Epithelial cell of prostate (primary cell): Measurements from ENCODE around the gene LRIF1.

Source experiments
- DNase-seq: peaks from one replicate; pipeline ENCODE4 v3.0.0-alpha.2; 2011; ENCODE audit warnings: low read depth, low spot score
- H3K27ac ChIP-seq: fragments of 450-650 bp; 2 replicates; pipeline ENCODE4 v1.5.1; 2017; ENCODE audit warnings: mild to moderate bottlenecking

LRIF1 gene

DNA sequence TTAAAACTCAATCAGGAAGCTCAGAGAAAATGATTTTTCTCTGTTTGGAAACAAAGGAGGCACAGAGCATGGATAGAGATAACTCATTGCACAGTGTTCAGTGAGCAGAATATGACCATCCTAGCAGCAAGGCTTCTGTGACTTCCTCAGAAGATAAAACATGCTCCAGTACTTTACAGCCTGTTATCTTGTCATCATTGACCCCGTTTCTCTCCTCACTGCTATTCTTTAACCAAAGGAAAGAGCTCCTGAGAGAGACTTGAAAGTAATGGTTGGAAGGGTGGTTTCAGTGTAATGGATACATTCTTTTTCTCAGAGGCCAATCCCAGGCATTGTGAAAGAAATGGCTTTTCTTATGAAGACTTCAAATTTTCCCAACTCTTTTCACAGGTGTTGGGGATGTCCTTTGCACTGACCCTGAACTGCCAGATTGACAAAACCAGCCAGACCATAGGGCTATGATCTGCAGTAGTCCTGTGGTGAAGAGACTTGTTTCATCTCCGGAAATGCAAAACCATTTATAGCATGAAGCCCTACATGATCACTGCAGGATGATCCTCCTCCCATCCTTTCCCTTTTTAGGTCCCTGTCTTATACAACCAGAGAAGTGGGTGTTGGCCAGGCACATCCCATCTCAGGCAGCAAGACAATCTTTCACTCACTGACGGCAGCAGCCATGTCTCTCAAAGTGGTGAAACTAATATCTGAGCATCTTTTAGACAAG is 64.8 kb downstream of the LRIF1 start:
- H3K27ac ChIP-seq = no peak overlapping the region

DNA sequence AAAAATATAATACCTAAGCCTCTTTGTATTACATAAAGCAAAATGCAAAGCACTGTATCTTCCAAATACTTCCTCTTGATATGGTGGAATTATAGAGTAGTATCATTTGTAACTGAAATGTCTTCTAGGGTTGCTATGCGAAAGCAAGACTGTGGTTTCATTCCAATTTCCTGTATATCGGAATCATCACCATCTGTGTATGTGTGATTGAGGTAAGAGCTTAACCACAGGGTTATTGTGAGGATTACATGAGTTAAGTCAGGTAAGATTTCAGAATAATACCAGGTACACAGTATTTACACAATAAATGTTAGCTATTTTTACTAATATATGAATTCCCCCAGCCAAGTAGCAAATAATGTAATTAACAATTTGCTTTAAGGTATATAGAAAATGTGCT is 66.0 kb downstream of the LRIF1 start:
- no peak overlapping the region for H3K27ac ChIP-seq
- no peak for DNase-seq

More for the DNA sequence above, 64.8 kb downstream of the LRIF1 start:
- DNase-seq = no peak
